ENCODE results near the gene IFT88. TPM values are rescaled to one million over a fixed set of nuclear protein-coding genes. Genes with fewer than 3 reads are reported as not detected.

Gene IFT88
- total RNA-seq, 2 donors from 2014 or later = 8.4 to 8.8 TPM

GRCh38 chr13:20558982-20559381 lies 8.0 kb upstream of the IFT88 start:
- intact Hi-C loops (cut with DNase I) = no loop called here
- DNase-seq = no peak
- no peak for ATAC-seq

- intact Hi-C loops (cut with DNase I) = no loop called here
- DNase-seq (no peak), ATAC-seq (no peak)
Observed at GRCh38 chr13:20559659-20560356, 7.1 kb upstream of the IFT88 start.

- DNase-seq (no peak), ATAC-seq (no peak)
- intact Hi-C loops (cut with DNase I) = no loop called here
Observed at GRCh38 chr13:20561741-20562140, 5.2 kb upstream of the IFT88 start.

GRCh38 chr13:20565115-20565736 lies 1.7 kb upstream of the IFT88 start:
- ATAC-seq = no peak
- DNase-seq = no peak
- intact Hi-C loops (cut with DNase I) = loop anchor here in 1 of 2 donors (5.0 kb wide), 1 partner anchor 38 kb away; the partner anchor contains the start of gene CRYL1

GRCh38 chr13:20566468-20566897 lies 474 bp upstream of the IFT88 start:
- DNase-seq = no peak
- ATAC-seq = peak; percentile 70 to 85
- intact Hi-C loops (cut with DNase I) = loop anchor here in 1 of 2 donors (5.0 kb wide), 1 partner anchor 39 kb away; the partner anchor contains the start of gene CRYL1

GRCh38 chr13:20567881-20568528 lies 1.0 kb downstream of the IFT88 start:
- ATAC-seq (no peak), DNase-seq (no peak)
- intact Hi-C loops (cut with DNase I) = loop anchor here (2.0 to 5.0 kb wide), 2 partner anchors 41 kb away; partner anchors contain the start of gene CRYL1 (in 1 of the 2)

GRCh38 chr13:20570517-20570916 lies 3.6 kb downstream of the IFT88 start:
- DNase-seq = no peak
- intact Hi-C loops (cut with DNase I) = no loop called here
- ATAC-seq = no peak

GRCh38 chr13:20571676-20572075 lies 4.7 kb downstream of the IFT88 start:
- intact Hi-C loops (cut with DNase I) = no loop called here
- ATAC-seq (no peak), DNase-seq (no peak)

GRCh38 chr13:20573186-20573585 lies 6.2 kb downstream of the IFT88 start:
- ATAC-seq = no peak
- DNase-seq = no peak
- intact Hi-C loops (cut with DNase I) = no loop called here

- ATAC-seq = no peak
- DNase-seq = no peak
- intact Hi-C loops (cut with DNase I) = no loop called here
Observed at GRCh38 chr13:20573636-20574035, 6.7 kb downstream of the IFT88 start.

- no peak for ATAC-seq
- intact Hi-C loops (cut with DNase I) = no loop called here
- DNase-seq = no peak
Observed at GRCh38 chr13:20579191-20579590, 12.2 kb downstream of the IFT88 start.

GRCh38 chr13:20580257-20580656 lies 13.3 kb downstream of the IFT88 start:
- ATAC-seq (no peak), DNase-seq (no peak)
- intact Hi-C loops (cut with DNase I) = no loop called here

- ATAC-seq (no peak), DNase-seq (no peak)
- intact Hi-C loops (cut with DNase I) = no loop called here
Observed at GRCh38 chr13:20582026-20582425, 15.1 kb downstream of the IFT88 start.

GRCh38 chr13:20583803-20584293 lies 16.9 kb downstream of the IFT88 start:
- ATAC-seq (no peak), DNase-seq (no peak)
- intact Hi-C loops (cut with DNase I) = no loop called here

- intact Hi-C loops (cut with DNase I) = no loop called here
- ATAC-seq (no peak), DNase-seq (no peak)
Observed at GRCh38 chr13:20585371-20585770, 18.4 kb downstream of the IFT88 start.

GRCh38 chr13:20588529-20589110 lies 21.7 kb downstream of the IFT88 start:
- intact Hi-C loops (cut with DNase I) = no loop called here
- DNase-seq = no peak
- ATAC-seq = no peak

- intact Hi-C loops (cut with DNase I) = no loop called here
- no peak for DNase-seq
- no peak for ATAC-seq
Observed at GRCh38 chr13:20590561-20590960, 23.6 kb downstream of the IFT88 start.

GRCh38 chr13:20592606-20593005 lies 25.6 kb downstream of the IFT88 start:
- DNase-seq (no peak), ATAC-seq (no peak)

GRCh38 chr13:20594280-20594679 lies 27.3 kb downstream of the IFT88 start:
- no peak for DNase-seq
- intact Hi-C loops (cut with DNase I) = no loop called here
- no peak for ATAC-seq

More at GRCh38 chr13:20592606-20593005, 25.6 kb downstream of the IFT88 start:
- intact Hi-C loops (cut with DNase I) = no loop called here

GRCh38 chr13:20607015-20607414 lies 40.1 kb downstream of the IFT88 start:
- intact Hi-C loops (cut with DNase I) = no loop called here
- DNase-seq (no peak), ATAC-seq (no peak)

Data from left cardiac atrium (tissue), 4 donors.